AG10803 (cell line): Measurements from ENCODE around the gene ZNF236.

Experiments used
- DNase-seq: peaks from one replicate; pipeline ENCODE4 v3.0.0; 2010; ENCODE audit warnings: low read depth
- H3K4me3 ChIP-seq: 2 replicates; pipeline ENCODE4 v1.5.1; 2011; ENCODE audit warnings: mild to moderate bottlenecking, low read length, control low read depth
- TF ChIP-seq, protein P1 (sequence below): conservative IDR thresholded peaks from 2 replicates; pipeline ENCODE4 v1.5.1; 2011; ENCODE audit warnings: mild to moderate bottlenecking, low read length, control low read depth, inconsistent platforms

Gene ZNF236

DNA sequence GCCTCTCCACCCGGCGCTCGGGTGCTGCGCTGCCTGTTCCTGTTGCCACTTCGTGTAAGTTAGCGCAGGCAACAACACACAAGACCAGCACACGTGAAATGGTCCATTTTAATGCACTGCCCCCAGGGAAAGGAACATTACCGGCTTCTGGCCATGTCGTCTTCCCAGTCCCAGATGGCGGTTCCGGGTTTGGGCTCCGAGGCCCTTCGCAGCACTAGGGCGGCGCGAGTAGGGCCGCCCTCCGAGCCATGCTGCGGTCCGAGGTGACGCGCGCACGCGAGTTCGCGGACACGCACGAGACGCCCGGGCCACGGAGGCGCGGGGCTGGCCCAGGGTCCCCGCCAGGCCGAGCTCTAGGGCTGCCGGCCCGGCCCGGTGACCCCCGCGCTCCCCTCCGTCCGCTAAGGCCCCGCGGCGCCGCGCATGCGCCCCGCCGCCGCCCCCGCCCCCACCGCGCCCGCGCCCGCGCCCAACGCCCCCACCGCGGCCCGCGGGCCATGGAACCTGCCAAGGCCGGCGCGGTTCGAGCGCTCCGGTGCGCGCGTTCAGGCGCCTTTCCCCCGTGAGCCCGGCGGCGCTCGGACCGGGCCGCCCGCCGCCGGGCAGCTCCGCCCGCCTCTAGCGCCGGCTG, 367 bp upstream of the ZNF236 start:
- peak; percentile 59 for DNase-seq
- TF ChIP-seq, protein P1, sequence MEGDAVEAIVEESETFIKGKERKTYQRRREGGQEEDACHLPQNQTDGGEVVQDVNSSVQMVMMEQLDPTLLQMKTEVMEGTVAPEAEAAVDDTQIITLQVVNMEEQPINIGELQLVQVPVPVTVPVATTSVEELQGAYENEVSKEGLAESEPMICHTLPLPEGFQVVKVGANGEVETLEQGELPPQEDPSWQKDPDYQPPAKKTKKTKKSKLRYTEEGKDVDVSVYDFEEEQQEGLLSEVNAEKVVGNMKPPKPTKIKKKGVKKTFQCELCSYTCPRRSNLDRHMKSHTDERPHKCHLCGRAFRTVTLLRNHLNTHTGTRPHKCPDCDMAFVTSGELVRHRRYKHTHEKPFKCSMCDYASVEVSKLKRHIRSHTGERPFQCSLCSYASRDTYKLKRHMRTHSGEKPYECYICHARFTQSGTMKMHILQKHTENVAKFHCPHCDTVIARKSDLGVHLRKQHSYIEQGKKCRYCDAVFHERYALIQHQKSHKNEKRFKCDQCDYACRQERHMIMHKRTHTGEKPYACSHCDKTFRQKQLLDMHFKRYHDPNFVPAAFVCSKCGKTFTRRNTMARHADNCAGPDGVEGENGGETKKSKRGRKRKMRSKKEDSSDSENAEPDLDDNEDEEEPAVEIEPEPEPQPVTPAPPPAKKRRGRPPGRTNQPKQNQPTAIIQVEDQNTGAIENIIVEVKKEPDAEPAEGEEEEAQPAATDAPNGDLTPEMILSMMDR: no peak
- peak overlapping the region; percentile 96 for H3K4me3 ChIP-seq

- H3K4me3 ChIP-seq: peak overlapping the region; percentile 84
- TF ChIP-seq, protein P1: no peak
- no peak for DNase-seq
These were observed 793 bp downstream of the ZNF236 start for GRCh38 chr18:76823161-76823538.

DNA sequence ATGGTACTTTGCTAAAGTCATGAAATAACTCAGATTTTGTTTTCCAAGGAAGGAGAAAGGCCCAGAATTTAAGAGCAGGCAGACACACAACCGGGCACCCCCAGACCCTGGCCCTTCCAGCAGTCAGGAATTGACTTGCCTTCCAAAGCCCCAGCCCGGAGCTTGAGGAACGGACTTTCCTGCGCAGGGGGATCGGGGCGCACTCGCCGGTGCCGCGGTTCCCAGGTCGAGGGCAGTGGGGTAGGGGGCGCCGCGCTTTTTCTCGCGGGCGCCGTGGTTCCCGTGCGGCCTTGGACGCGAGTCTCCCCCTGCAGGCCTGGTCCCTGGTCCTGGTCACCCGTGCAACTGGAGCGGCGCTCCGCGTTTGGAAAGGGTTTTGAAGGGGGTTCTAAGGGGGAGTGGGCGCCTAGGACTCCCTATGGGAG, 1.2 kb downstream of the ZNF236 start:
- DNase-seq: no peak
- TF ChIP-seq, protein P1: peak; percentile 36
- H3K4me3 ChIP-seq: peak overlapping the region; percentile 84

DNA sequence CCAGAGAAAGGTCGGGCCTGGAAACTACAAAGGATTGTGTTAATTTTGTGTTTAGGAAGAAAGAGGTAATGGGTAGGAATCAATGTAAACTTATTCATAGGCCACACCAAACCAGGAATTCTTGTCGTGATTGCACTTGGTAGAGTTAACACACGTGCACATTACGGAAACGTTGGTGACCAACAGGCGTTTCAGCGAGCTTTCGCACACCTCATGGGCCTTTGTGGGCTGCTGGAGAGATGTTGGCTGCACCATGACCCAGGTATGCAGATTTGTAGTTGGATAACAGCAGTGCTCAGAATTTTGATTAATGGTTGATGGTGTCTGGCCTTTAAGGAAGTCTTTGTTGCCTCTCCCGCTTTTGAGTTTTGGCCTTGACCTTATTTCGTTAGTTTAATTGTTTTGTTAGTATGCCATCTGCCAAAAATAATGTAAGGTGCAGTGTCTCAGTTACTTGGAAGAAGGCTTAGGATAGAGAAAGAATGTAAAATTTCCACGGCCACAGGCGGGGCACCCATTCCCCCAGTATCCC, 1.9 kb downstream of the ZNF236 start:
- H3K4me3 ChIP-seq: peak overlapping the region; percentile 84
- TF ChIP-seq, protein P1: no peak

DNA sequence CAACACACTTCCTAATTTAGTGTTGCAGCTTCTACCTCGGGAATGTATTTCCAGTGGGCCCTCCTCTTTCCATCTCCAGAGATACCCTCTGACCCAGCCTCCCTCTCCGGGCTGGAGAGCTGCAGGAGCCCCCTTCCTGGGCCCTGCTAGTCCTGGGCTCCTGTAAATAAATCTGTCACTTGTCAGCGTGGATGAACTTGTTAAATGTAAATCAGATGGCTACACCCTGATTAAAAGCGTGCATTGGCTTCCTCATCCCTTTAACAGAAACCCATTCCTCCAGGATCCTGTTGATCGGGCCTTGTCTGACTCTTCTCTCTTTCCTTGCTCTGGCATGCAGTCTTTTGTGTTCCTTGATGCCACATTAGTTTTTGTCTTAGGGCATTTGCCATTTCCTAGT, 2.4 kb downstream of the ZNF236 start:
- no peak overlapping the region for H3K4me3 ChIP-seq
- DNase-seq: no peak
- TF ChIP-seq, protein P1: no peak

More for the DNA sequence above, 1.9 kb downstream of the ZNF236 start:
- DNase-seq: no peak

GRCh38 chr18:76827205-76828200, 5.1 kb downstream of the ZNF236 start:
- TF ChIP-seq, protein P1: no peak
- H3K4me3 ChIP-seq: no peak overlapping the region
- no peak for DNase-seq
